Mesodermal cell (in vitro differentiated cells): ENCODE measurements around the gene MICAL3.

ENCODE experiments used
- H3K27ac ChIP-seq: 2 replicates; pipeline ENCODE4 v1.7.0; 2013; ENCODE audit warnings: mild to moderate bottlenecking, low read depth, low read length, moderate library complexity; ENCODE audit not compliant: severe bottlenecking
- H3K36me3 ChIP-seq: 2 replicates; pipeline ENCODE4 v1.7.1; 2013; ENCODE audit warnings: mild to moderate bottlenecking, low read length, moderate library complexity; ENCODE audit not compliant: control insufficient read depth, insufficient read depth
- H3K4me1 ChIP-seq: one replicate; pipeline ENCODE4 v1.7.1; 2013; ENCODE audit warnings: mild to moderate bottlenecking, low read length; ENCODE audit not compliant: insufficient read depth, control insufficient read depth, poor library complexity, severe bottlenecking
- H3K4me3 ChIP-seq: 2 replicates; pipeline ENCODE4 v1.7.0; 2013; ENCODE audit warnings: low read length, control low read depth, mild to moderate bottlenecking; ENCODE audit not compliant: insufficient read depth, poor library complexity, severe bottlenecking; ENCODE audit errors: extremely low read depth
- H3K9me3 ChIP-seq: 2 replicates; pipeline ENCODE4 v1.7.1; 2013; ENCODE audit warnings: mild to moderate bottlenecking, low read length, moderate library complexity; ENCODE audit not compliant: control insufficient read depth
- WGBS, 2 experiments: methylation state at CpG; one replicate each; pipeline ENCODE4 v1.1.5; 2013; ENCODE audit warnings: missing lambda C conversion rate in 2 of 2; ENCODE audit not compliant: insufficient coverage in 2 of 2; 5-methylcytosine and 5-hydroxymethylcytosine counted together

Gene MICAL3

GRCh38 chr22:17876306-17876831, 148.0 kb downstream of the MICAL3 start:
- peaks cover 79% of the 10 kb centered on the region for H3K36me3 ChIP-seq
- H3K9me3 ChIP-seq = no peaks in the 10 kb centered on the region
- WGBS, 2 experiments = 75 to 100% methylated on average over 1 of the region's 4 CpGs
- H3K4me1 ChIP-seq = no peaks in the 10 kb centered on the region
- H3K4me3 ChIP-seq = no peak overlapping the region
- H3K27ac ChIP-seq = no peak overlapping the region

GRCh38 chr22:17875631-17876030, 148.7 kb downstream of the MICAL3 start:
- Histone ChIP-seq H3K27ac (no peak overlapping the region), H3K4me1 (no peaks in the 10 kb centered on the region), H3K36me3 (peaks cover 79% of the 10 kb centered on the region), H3K9me3 (no peaks in the 10 kb centered on the region), H3K4me3 (no peak overlapping the region)
- WGBS, 2 experiments = 94 to 96% methylated on average over 6 to 10 of the region's 12 CpGs

- Histone ChIP-seq H3K9me3 (no peaks in the 10 kb centered on the region), H3K36me3 (peaks cover 74% of the 10 kb centered on the region), H3K27ac (no peak overlapping the region), H3K4me3 (no peak overlapping the region), H3K4me1 (no peaks in the 10 kb centered on the region)
- WGBS, 2 experiments = 94 to 96% methylated on average over 10 of the region's 15 CpGs
Observed at GRCh38 chr22:17875156-17875555, 149.2 kb downstream of the MICAL3 start.

- Histone ChIP-seq H3K36me3 (peaks cover 72% of the 10 kb centered on the region), H3K4me1 (no peaks in the 10 kb centered on the region)
- 95 to 97% methylated on average over 13 to 15 of the region's 15 CpGs for WGBS, 2 experiments
Observed at GRCh38 chr22:17874231-17874905, 150.0 kb downstream of the MICAL3 start.

GRCh38 chr22:17873804-17874203, 150.6 kb downstream of the MICAL3 start:
- WGBS, 2 experiments = 95% methylated on average over 10 of the region's 10 CpGs
- Histone ChIP-seq H3K4me3 (no peak overlapping the region), H3K27ac (no peak overlapping the region), H3K36me3 (peaks cover 72% of the 10 kb centered on the region), H3K4me1 (no peaks in the 10 kb centered on the region), H3K9me3 (no peaks in the 10 kb centered on the region)

More at GRCh38 chr22:17874231-17874905, 150.0 kb downstream of the MICAL3 start:
- Histone ChIP-seq H3K9me3 (no peaks in the 10 kb centered on the region), H3K4me3 (no peak overlapping the region), H3K27ac (no peak overlapping the region)

- H3K4me1 ChIP-seq = no peaks in the 10 kb centered on the region
- H3K27ac ChIP-seq = no peak overlapping the region
- H3K36me3 ChIP-seq = peaks cover 65% of the 10 kb centered on the region
- no peaks in the 10 kb centered on the region for H3K9me3 ChIP-seq
- 90 to 96% methylated on average over 9 to 14 of the region's 14 CpGs for WGBS, 2 experiments
- H3K4me3 ChIP-seq = no peak overlapping the region
Observed at GRCh38 chr22:17873116-17873515, 151.2 kb downstream of the MICAL3 start.

GRCh38 chr22:17872471-17872870, 151.9 kb downstream of the MICAL3 start:
- peaks cover 60% of the 10 kb centered on the region for H3K36me3 ChIP-seq
- 91 to 100% methylated on average over 4 to 6 of the region's 7 CpGs for WGBS, 2 experiments
- H3K9me3 ChIP-seq = no peaks in the 10 kb centered on the region
- no peak overlapping the region for H3K27ac ChIP-seq
- no peak overlapping the region for H3K4me3 ChIP-seq
- no peaks in the 10 kb centered on the region for H3K4me1 ChIP-seq

GRCh38 chr22:17871726-17872458, 152.5 kb downstream of the MICAL3 start:
- no peak overlapping the region for H3K27ac ChIP-seq
- peaks cover 63% of the 10 kb centered on the region for H3K36me3 ChIP-seq
- H3K9me3 ChIP-seq = no peaks in the 10 kb centered on the region
- WGBS, 2 experiments = 96 to 97% methylated on average over 32 of the region's 32 CpGs
- H3K4me1 ChIP-seq = no peaks in the 10 kb centered on the region
- H3K4me3 ChIP-seq = no peak overlapping the region

GRCh38 chr22:17870407-17870806, 154.0 kb downstream of the MICAL3 start:
- H3K4me1 ChIP-seq = no peaks in the 10 kb centered on the region
- no peak overlapping the region for H3K27ac ChIP-seq
- H3K36me3 ChIP-seq = peaks cover 65% of the 10 kb centered on the region
- no peak overlapping the region for H3K4me3 ChIP-seq
- WGBS, 2 experiments = 85 to 100% methylated on average over 4 to 6 of the region's 8 CpGs
- H3K9me3 ChIP-seq = no peaks in the 10 kb centered on the region

- H3K4me1 ChIP-seq = no peaks in the 10 kb centered on the region
- peaks cover 66% of the 10 kb centered on the region for H3K36me3 ChIP-seq
- H3K4me3 ChIP-seq = no peak overlapping the region
- WGBS, 2 experiments = 90 to 91% methylated on average over 6 to 7 of the region's 9 CpGs
- no peak overlapping the region for H3K27ac ChIP-seq
- no peaks in the 10 kb centered on the region for H3K9me3 ChIP-seq
Observed at GRCh38 chr22:17869285-17870096, 154.9 kb downstream of the MICAL3 start.
